NCI-H2227 (cell line): ENCODE results near the gene SLC27A4.
"Not testable (repeated sequence)": the region's sequence is repeated elsewhere in the genome, so short reads cannot be mapped to it uniquely, and the experiment has no call there.

ENCODE experiments used
- DNase-seq: peaks from one replicate; lab custom pipeline; 2025; ENCODE audit not compliant: unreplicated experiment; lab: John Stamatoyannopoulos, UW

Gene SLC27A4

GRCh38 chr9:128323791-128324190 is 16.5 kb upstream of the SLC27A4 start:
- DNase-seq = no peak

GRCh38 chr9:128324401-128324800 is 15.9 kb upstream of the SLC27A4 start:
- DNase-seq = no peak

DNA sequence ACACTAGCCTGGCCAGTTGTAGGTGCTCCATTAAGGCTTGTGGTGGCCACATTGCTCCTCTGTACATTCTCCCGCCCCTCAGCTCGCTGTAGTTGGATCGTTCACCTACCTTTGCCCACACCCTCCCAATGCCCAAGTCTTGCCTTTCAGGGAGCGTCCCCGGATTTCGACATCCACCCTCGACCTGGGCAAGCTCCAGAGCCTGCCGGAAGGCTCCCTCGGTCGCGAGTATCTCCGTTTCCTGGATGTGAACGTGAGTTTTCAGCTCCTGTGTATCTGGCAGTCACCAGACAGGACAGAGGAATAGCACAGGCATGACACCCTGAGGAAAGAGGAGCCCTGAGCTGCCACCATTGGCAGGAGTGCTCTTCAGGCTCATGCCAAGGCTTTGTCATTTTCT is 14.7 kb upstream of the SLC27A4 start:
- DNase-seq = no peak

DNA sequence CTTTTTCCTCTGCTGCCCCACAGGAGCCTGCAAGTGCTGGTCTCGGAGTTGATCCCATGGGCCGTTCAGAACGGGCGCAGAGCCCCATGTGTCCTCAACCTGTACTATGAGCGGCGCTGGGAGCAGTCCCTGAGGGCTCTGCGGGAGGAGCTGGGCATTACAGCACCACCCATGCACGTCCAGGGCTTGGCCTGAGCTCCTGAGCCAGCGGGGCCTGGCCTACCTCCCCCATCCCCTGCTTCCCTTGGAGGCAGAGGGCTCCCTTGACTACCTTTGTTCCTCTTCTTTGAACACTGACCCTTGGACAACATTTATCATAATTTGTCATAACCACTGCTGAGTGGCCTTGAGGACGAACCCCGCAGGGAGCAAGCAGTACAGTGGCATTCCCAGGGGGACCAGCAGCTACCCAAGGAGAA is 6.9 kb upstream of the SLC27A4 start:
- DNase-seq = peak; percentile 26

- no peak for DNase-seq
Measured at GRCh38 chr9:128335161-128335560, 5.2 kb upstream of the SLC27A4 start.

- DNase-seq = no peak
Measured at GRCh38 chr9:128335914-128336313, 4.4 kb upstream of the SLC27A4 start.

GRCh38 chr9:128337936-128338335 is 2.4 kb upstream of the SLC27A4 start:
- DNase-seq = no peak

DNA sequence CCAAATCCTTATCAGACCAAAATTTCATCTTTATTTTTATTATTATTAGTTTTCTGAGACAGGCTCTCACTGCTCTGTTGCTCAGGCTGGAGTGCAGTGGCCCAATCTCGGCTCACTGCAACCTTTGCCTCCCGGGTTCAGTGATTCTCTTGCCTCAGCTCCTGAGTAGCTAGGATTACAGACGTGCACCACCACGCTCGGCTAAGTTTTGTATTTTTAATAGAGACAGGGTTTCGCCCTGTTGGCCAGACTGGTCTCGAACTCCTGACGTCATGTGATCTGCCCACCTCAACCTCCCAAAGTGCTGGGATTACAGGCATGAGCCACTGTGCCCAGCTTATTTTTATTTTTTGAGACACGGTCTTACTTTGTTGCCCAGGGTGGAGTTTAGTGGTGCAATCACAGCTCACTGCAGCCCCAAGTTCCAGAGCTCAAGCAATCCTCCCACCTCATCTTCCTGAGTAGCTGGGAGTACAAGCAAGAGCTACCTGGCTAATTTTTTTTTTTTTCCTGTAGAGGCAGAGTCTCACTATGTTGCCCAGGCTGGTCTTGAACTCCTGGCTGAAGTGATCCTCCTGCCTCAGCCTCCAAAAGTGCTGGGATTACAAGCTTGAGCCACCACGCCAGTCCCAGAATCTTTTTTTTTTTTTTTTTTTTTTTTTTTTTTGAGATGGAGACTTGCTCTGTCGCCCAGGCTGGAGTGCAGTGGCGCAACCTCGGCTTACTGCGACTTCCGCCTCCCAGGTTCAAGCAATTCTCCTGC is 1.3 kb upstream of the SLC27A4 start:
- DNase-seq = not testable (repeated sequence)

DNA sequence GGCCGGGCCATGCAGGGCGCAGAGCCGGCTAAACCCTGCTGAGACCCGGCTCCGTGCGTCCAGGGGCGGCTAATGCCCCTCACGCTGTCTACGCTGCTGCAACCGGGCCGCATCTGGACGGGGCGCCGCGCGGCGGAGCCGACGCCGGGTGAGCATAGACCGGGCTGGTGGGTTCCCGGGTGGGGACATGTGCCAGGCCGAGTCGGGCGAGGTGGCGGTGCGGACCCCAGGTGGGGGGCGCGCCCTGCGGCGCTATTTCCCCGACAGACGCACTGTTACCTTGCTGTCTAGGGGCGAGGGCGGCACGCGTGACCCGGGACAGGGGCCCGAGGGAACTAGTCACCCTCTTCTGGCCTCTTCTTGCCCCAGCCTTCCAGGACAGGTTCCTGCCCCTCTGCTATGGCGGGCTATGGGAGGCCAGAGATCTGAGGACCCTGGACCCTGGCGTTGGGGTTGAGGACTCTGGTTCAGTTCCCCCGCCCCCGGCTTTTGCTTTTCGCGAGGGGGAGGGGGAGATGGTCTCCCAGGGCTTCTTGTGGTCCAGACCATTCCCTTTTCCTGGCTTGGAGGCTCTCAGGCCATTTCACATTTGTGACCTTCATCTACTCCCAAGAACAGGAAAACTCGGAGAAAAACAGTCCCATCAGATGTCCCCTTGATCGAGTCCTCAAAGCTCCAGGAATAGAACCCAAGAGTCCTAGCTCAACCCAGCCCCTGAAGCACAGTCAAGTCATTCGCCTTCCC is 536 bp downstream of the SLC27A4 start:
- no peak for DNase-seq

DNA sequence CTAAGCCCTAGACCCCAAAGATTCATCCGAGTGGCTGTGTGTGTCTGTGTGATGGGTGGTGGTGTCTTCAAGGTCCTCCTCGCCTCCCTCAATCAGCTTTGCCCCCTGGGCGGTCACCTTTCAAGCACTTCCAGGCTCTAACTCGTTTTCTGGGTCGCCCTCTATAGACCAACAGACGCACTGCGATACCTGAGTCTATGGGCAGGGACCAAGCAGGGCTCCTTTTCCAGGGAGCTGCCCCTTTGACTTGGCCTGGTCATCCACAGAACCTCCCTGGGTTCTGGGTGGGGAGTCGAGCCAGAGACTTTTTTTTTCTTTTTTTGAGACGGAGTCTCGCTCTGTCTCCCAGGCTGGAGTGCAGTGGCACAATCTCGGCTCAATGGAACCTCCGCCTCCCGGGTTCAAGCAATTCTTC is 1.1 kb downstream of the SLC27A4 start:
- peak; percentile 64 for DNase-seq

- DNase-seq = no peak
Measured at GRCh38 chr9:128342971-128343680, 2.8 kb downstream of the SLC27A4 start.

- DNase-seq = no peak
Measured at GRCh38 chr9:128343855-128344254, 3.5 kb downstream of the SLC27A4 start.

DNA sequence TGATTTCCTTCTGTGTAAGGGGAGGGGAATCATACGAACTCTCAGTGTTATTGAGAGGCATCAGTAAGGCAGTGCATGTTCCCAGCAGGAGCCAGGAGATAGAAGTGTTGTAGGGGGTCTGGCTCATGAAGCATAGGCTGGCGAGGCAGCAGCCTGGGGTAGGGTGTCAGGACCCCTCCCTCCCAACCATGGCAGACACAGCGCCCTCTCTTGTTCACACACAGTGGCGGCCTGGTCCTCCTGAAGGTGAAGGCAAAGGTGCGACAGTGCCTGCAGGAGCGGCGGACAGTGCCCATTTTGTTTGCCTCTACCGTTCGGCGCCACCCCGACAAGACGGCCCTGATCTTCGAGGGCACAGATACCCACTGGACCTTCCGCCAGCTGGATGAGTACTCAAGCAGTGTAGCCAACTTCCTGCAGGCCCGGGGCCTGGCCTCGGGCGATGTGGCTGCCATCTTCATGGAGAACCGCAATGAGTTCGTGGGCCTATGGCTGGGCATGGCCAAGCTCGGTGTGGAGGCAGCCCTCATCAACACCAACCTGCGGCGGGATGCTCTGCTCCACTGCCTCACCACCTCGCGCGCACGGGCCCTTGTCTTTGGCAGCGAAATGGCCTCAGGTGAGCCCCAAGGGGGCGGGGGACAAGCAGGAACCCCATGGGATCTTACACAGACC is 4.7 kb downstream of the SLC27A4 start:
- DNase-seq = no peak

GRCh38 chr9:128349125-128349524 is 8.8 kb downstream of the SLC27A4 start:
- DNase-seq = no peak

- DNase-seq = no peak
Measured at GRCh38 chr9:128349772-128350171, 9.4 kb downstream of the SLC27A4 start.

DNA sequence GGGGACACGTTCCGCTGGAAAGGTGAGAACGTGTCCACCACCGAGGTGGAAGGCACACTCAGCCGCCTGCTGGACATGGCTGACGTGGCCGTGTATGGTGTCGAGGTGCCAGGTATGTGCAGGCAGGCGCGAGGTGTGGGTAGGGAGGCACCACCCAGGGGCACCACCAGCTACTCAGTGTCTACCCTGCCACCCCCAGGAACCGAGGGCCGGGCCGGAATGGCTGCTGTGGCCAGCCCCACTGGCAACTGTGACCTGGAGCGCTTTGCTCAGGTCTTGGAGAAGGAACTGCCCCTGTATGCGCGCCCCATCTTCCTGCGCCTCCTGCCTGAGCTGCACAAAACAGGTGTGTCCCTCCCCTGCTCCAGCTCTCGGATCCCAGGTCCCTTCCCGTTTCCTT is 15.1 kb downstream of the SLC27A4 start:
- DNase-seq = no peak

DNA sequence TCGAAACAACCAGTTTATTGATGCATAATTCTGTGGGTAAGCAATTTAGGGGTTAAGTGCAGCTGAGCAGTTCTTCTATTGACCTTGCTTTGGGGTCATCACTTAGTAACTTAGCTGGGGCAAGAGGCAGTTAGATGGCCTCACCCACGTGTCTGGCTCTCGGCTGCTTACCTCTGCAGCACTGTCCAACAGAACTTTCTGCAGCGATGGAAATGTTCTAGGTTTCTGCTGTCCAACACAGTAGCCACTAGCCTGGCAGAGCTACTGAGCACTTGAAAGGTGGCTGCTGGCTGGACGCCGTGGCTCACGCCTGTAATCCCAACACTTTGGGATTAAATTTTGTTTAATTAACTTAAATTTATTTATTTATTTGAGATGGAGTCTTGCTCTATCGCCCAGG is 17.8 kb downstream of the SLC27A4 start:
- DNase-seq = no peak

DNA sequence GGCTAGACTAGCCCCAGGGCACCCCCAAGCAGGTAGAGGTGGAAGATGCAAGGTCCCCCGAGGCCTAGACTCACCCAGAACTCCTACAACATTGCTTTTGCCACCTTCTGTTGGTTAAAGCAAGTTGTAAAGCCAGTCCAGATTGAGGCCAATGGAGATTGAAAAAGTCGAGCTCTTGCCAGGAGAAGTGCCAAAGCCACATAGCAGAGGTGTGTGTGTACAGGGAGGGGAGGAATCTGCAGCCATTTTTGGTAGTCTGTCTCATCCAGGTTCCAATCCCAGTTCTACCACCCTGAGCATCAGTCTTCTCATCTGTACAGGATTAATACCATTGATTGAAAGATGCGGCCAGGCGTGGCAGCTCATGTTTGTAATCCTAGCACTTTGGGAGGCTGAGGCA is 18.5 kb downstream of the SLC27A4 start:
- no peak for DNase-seq

DNA sequence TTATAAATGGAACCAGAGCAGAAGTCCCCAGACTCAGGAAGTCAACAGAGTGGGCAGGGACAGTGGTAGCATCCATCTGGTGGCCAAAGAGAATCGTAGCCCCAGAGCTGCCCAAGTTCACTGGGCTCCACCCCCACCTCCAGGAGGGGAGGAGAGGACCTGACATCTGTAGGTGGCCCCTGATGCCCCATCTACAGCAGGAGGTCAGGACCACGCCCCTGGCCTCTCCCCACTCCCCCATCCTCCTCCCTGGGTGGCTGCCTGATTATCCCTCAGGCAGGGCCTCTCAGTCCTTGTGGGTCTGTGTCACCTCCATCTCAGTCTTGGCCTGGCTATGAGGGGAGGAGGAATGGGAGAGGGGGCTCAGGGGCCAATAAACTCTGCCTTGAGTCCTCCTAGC is 20.5 kb downstream of the SLC27A4 start:
- DNase-seq = no peak

GRCh38 chr9:128361296-128361985 is 21.1 kb downstream of the SLC27A4 start:
- no peak for DNase-seq
